Tibial artery (tissue), 4 donors: ENCODE data around the gene DPYSL5.

Experiments used
- DNase-seq, 2 donors: peaks; one replicate each; pipeline ENCODE4 v3.0.0-alpha.2; 2019
- H3K27ac ChIP-seq, 2 donors: fragments of 200-600 bp; sonication (generic) in 1 of 2; 1 replicate in 1 of 2; 2 replicates in 1 of 2; pipeline ENCODE4 v1.5.1; 2018 to 2019; ENCODE audit warnings: mild to moderate bottlenecking in 1 of 2
- H3K27me3 ChIP-seq, 2 donors: fragments of 200-600 bp; sonication (generic) in 1 of 2; one replicate each; pipeline versions ENCODE4 v1.5.1 to v1.6.0; 2016 to 2019
- H3K36me3 ChIP-seq, 3 donors: fragments of 200-600 bp; sonication (generic) in 2 of 3; one replicate each; pipeline ENCODE4 v1.5.1; 2016 to 2019; ENCODE audit warnings: mild to moderate bottlenecking in 2 of 3
- H3K4me1 ChIP-seq, 4 donors: fragments of 200-600 bp; sonication (generic) in 2 of 4; 1 replicate in 3 of 4; 2 replicates in 1 of 4; pipeline ENCODE4 v1.5.1; 2016 to 2019
- H3K4me3 ChIP-seq, 2 donors: fragments of 200-600 bp; sonication (generic) in 1 of 2; 1 replicate in 1 of 2; 2 replicates in 1 of 2; pipeline ENCODE4 v1.5.1; 2018 to 2019; ENCODE audit warnings: mild to moderate bottlenecking in 2 of 2
- H3K9me3 ChIP-seq, 3 donors: fragments of 200-600 bp; sonication (generic) in 1 of 3; one replicate each; pipeline ENCODE4 v1.5.1; 2016 to 2019
- intact Hi-C: fragments of 100-400 bp; cut with DNase I; formaldehyde crosslinking; loops from one replicate; pipeline ENCODE4 v1.15.0; 2023; ENCODE audit warnings: low total_unique reads
- TF ChIP-seq, protein P1 (sequence below), 2 experiments: fragments of 200-600 bp in 1 of 2; fragments of 450-650 bp in 1 of 2; IDR thresholded peaks; one replicate each; pipeline ENCODE4 v1.5.1; 2017 to 2019; ENCODE audit warnings: antibody characterized with exemption in 2 of 2, mild to moderate bottlenecking in 1 of 2, moderate library complexity in 1 of 2

The DPYSL5 gene

DNA sequence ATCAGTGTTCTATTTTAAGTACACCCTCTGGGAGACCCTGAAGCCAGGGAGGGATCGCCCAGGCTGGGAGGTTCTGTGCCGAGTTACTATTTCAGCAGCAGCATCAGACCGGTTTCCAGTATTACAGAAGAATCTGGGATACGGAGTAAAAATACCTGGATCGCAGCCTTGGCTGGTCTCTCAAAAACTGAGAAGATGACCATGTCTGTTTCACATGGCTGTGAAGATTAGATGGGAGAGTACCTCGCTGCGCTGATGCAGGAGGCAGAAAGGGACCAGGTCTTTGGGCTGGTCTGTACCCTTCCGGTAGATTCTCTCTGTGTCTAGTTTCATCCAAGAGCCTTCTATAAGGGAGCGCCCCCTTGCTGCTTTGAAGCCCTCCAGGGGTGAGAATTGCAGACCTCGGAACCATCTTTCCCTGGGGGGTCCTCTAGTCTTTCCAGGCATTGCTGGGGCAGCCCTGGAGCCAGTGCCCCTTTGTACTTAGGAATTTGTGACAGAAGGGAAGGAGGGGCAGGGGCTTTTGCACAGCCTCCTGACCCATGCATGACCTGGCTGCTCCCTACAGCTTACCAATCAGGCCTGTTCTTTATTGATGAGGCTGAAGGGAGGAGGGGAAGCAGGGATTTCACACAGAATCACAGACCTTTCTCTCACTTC lies 66.2 kb downstream of the DPYSL5 start:
- H3K4me1 ChIP-seq, result peaks cover 0 to 11% (median 0%) of the 10 kb centered on the region in 4 donors
- no peak for DNase-seq
- H3K27me3 ChIP-seq, result peaks cover 0 to 25% of the 10 kb centered on the region in 2 donors
- no peaks in the 10 kb centered on the region for H3K36me3 ChIP-seq
- H3K4me3 ChIP-seq, result no peak overlapping the region
- TF ChIP-seq, protein P1, sequence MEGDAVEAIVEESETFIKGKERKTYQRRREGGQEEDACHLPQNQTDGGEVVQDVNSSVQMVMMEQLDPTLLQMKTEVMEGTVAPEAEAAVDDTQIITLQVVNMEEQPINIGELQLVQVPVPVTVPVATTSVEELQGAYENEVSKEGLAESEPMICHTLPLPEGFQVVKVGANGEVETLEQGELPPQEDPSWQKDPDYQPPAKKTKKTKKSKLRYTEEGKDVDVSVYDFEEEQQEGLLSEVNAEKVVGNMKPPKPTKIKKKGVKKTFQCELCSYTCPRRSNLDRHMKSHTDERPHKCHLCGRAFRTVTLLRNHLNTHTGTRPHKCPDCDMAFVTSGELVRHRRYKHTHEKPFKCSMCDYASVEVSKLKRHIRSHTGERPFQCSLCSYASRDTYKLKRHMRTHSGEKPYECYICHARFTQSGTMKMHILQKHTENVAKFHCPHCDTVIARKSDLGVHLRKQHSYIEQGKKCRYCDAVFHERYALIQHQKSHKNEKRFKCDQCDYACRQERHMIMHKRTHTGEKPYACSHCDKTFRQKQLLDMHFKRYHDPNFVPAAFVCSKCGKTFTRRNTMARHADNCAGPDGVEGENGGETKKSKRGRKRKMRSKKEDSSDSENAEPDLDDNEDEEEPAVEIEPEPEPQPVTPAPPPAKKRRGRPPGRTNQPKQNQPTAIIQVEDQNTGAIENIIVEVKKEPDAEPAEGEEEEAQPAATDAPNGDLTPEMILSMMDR (IDR thresholded peaks at IDR 0.05), result no peak
- H3K9me3 ChIP-seq, result no peaks in the 10 kb centered on the region
- intact Hi-C loops, result no loop called here
- no peak overlapping the region for H3K27ac ChIP-seq

DNA sequence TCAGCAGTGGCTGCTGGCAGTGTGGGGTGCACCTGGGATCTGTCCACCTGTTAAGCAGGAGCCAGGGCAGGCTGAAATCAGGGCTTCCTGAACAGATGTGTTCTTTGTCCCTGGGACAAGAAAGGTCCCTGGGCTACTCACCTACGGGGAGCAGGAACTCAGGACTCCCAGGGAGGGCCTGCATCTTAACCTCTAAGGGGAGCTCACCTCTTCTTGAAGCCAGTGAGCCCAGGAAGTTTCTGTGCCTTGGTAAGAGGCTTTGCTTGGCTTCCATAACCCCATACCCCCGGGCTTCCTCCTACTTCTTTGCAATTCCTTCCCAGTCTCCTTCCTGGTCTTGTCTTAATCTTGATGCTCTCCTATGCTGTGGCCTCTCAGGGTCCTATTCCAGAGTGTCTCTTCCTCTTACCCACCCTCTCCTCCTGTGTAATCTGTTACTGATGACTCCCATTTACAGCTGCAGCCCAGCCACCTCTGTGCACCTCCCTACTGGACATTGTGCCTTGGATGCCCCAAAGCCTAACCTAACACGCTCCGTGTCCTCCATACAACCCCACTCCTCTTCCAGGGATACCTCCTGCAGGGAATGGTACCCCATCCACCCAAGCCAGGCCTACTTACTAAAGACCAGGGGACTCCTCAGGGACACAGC lies 66.9 kb downstream of the DPYSL5 start:
- intact Hi-C loops, result no loop called here
- TF ChIP-seq, protein P1 (IDR thresholded peaks at IDR 0.05), result no peak
- Histone ChIP-seq H3K27me3 (peaks cover 0 to 25% of the 10 kb centered on the region in 2 donors), H3K4me3 (no peak overlapping the region), H3K36me3 (no peaks in the 10 kb centered on the region), H3K27ac (no peak overlapping the region), H3K9me3 (no peaks in the 10 kb centered on the region), H3K4me1 (peaks cover 0 to 11% (median 0%) of the 10 kb centered on the region in 4 donors)
- DNase-seq, result no peak

DNA sequence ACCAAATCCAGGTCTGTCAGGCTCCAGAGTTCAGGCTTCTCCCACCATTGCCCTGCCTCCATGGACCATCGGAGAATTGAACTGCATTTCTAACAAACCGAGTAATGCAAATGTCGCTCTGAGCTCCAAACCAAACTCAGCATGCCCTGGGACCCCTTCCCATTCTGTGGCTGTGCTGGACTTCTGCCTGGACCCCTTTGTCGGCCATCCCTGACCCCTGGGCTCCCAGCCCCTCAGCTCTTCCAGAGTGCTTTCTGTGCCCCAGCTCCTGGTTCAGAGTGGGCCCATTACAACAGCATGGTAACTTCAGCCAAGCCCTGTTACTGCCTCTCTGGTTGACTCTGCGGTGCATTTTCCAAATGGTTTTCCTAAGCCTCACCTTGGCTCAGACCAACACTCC lies 67.4 kb downstream of the DPYSL5 start:
- Histone ChIP-seq H3K27ac (no peak overlapping the region), H3K4me1 (peaks cover 0 to 11% (median 0%) of the 10 kb centered on the region in 4 donors), H3K27me3 (peaks cover 0 to 21% of the 10 kb centered on the region in 2 donors), H3K4me3 (no peak overlapping the region), H3K36me3 (no peaks in the 10 kb centered on the region), H3K9me3 (no peaks in the 10 kb centered on the region)
- no peak for DNase-seq
- intact Hi-C loops, result no loop called here
- TF ChIP-seq, protein P1 (IDR thresholded peaks at IDR 0.05), result no peak

DNA sequence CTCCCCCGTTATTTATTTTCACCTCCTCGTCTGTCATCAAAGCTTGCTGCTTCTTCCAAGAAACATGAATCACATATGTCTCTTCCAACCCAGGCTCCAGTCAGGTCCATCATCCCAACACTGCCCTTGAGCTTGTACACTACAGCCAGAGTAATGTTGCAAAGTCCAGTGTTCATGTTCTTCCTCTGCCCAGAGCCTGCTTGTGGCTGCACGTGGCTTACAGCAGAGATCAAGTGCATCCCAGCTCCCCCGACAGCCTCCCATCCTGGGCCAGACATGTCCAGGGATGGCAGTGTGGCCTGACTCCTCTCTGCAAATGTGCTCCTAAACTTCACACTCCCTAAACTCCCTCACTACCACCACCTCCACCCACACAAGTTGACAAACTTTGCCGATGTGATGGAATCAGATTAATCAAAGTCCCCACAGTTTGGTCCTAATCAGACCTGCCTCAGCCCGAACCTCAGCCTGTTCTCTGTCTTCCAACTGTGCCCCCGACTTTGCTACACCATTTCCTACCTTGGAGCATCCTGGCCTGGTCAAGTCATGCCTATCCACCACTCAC lies 68.3 kb downstream of the DPYSL5 start:
- Histone ChIP-seq H3K4me1 (peaks cover 0 to 11% (median 0%) of the 10 kb centered on the region in 4 donors), H3K36me3 (no peaks in the 10 kb centered on the region), H3K27ac (no peak overlapping the region), H3K4me3 (no peak overlapping the region), H3K27me3 (peaks cover 0 to 15% of the 10 kb centered on the region in 2 donors), H3K9me3 (no peaks in the 10 kb centered on the region)
- DNase-seq, result no peak
- TF ChIP-seq, protein P1 (IDR thresholded peaks at IDR 0.05), result no peak
- intact Hi-C loops, result no loop called here

DNA sequence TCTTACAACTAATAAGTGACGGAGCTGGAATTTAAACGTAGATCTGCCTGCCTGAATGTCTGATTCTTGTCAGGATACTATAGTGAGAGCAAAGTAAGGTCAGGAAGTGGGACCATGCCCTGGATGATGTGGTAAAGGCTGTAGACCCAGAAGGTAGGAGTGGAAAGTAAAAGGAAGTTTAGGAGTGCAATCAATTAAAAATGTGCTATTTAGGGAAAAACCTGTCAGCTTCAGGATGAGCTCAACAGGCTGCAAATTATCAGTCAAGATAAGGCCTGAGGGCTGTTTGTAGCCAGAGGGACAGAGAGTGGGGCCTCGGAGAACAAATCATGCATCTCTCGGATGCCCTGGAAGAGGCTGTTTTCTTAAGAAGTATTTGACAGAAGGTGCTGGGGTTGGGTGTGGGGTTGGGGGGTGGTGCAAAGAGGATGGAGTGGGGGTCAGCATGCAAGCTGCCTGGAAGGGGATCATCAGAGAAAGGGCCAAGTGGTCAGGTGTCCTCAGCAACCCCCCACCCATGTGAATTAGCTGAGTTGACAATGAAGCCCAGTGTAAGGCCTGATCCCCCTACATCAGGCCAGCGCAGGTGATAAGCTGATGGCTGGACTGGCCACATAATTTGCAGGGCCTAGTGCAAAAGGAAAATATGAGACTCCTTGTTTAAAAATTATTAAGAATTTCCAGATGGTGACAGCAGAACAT lies 69.4 kb downstream of the DPYSL5 start:
- TF ChIP-seq, protein P1 (IDR thresholded peaks at IDR 0.05), result no peak

More for the DNA sequence above, 69.4 kb downstream of the DPYSL5 start:
- H3K9me3 ChIP-seq, result no peaks in the 10 kb centered on the region
- no peak for DNase-seq
- no peak overlapping the region for H3K4me3 ChIP-seq
- no peak overlapping the region for H3K27ac ChIP-seq
- intact Hi-C loops, result no loop called here
- peaks cover 0 to 11% of the 10 kb centered on the region in 2 donors for H3K27me3 ChIP-seq
- peaks cover 0 to 11% (median 0%) of the 10 kb centered on the region in 4 donors for H3K4me1 ChIP-seq
- H3K36me3 ChIP-seq, result no peaks in the 10 kb centered on the region
